Limb (tissue), 2 donors: ENCODE results near the gene RANBP17.

ENCODE experiments used
- DNase-seq, 2 donors: peaks; one replicate each; pipeline ENCODE4 v3.0.0-alpha.2; 2016; ENCODE audit errors: extremely low spot score in 2 of 2

The RANBP17 gene

GRCh38 chr5:171242521-171242920 is 380.7 kb downstream of the RANBP17 start:
- DNase-seq: no peak

GRCh38 chr5:171246231-171246630 is 384.4 kb downstream of the RANBP17 start:
- no peak for DNase-seq

- DNase-seq: no peak
Observed at GRCh38 chr5:171249460-171249859, 387.6 kb downstream of the RANBP17 start.

- DNase-seq: no peak
Observed at GRCh38 chr5:171250738-171251137, 388.9 kb downstream of the RANBP17 start.

- no peak for DNase-seq
Observed at GRCh38 chr5:171251519-171251918, 389.7 kb downstream of the RANBP17 start.

- no peak for DNase-seq
Observed at GRCh38 chr5:171252674-171253073, 390.9 kb downstream of the RANBP17 start.

- DNase-seq: no peak
Observed at GRCh38 chr5:171258737-171259415, 397.1 kb downstream of the RANBP17 start.

GRCh38 chr5:171261361-171261760 is 399.5 kb downstream of the RANBP17 start:
- no peak for DNase-seq

GRCh38 chr5:171261904-171262303 is 400.1 kb downstream of the RANBP17 start:
- DNase-seq: no peak

GRCh38 chr5:171263181-171263580 is 401.4 kb downstream of the RANBP17 start:
- DNase-seq: no peak

- no peak for DNase-seq
Observed at GRCh38 chr5:171264843-171265242, 403.0 kb downstream of the RANBP17 start.

GRCh38 chr5:171268700-171269620 is 407.1 kb downstream of the RANBP17 start:
- no peak for DNase-seq

- no peak for DNase-seq
Observed at GRCh38 chr5:171269717-171270116, 407.9 kb downstream of the RANBP17 start.

- DNase-seq: no peak
Observed at GRCh38 chr5:171270136-171270535, 408.3 kb downstream of the RANBP17 start.

- no peak for DNase-seq
Observed at GRCh38 chr5:171271798-171272197, 410.0 kb downstream of the RANBP17 start.

GRCh38 chr5:171272996-171273970 is 411.5 kb downstream of the RANBP17 start:
- no peak for DNase-seq

- DNase-seq: peak in 1 of 2 donors; percentile 18
Observed at GRCh38 chr5:171275841-171276544, 414.2 kb downstream of the RANBP17 start.

- DNase-seq: no peak
Observed at GRCh38 chr5:171283753-171284152, 421.9 kb downstream of the RANBP17 start.

- no peak for DNase-seq
Observed at GRCh38 chr5:171285465-171285864, 423.6 kb downstream of the RANBP17 start.

GRCh38 chr5:171288066-171288465 is 426.2 kb downstream of the RANBP17 start:
- DNase-seq: no peak

GRCh38 chr5:171291371-171291770 is 429.6 kb downstream of the RANBP17 start:
- DNase-seq: no peak
